Brain microvascular endothelial cell (primary cell): ENCODE measurements around the gene ZNF804B.

Experiments used
- DNase-seq: peaks from one replicate; pipeline ENCODE4 v3.0.0-alpha.2; 2020
- H3K27ac ChIP-seq: fragments of 250-450 bp; sonication (Bioruptor Pico); 2 replicates; pipeline ENCODE4 v1.5.1; 2020; ENCODE audit warnings: mild to moderate bottlenecking, moderate library complexity
- H3K27me3 ChIP-seq: fragments of 250-450 bp; sonication (Bioruptor Pico); replicated peaks from 2 replicates; pipeline ENCODE4 v1.5.1; 2020; ENCODE audit warnings: mild to moderate bottlenecking
- H3K36me3 ChIP-seq: fragments of 250-450 bp; sonication (Bioruptor Pico); replicated peaks from 2 replicates; pipeline ENCODE4 v1.5.1; 2020; ENCODE audit warnings: mild to moderate bottlenecking
- H3K4me3 ChIP-seq: 2 replicates; pipeline ENCODE4 v1.5.1; 2011; ENCODE audit warnings: low read depth, mild to moderate bottlenecking, control low read depth, low read length, moderate library complexity
- CTCF ChIP-seq: IDR thresholded peaks from 2 replicates; pipeline ENCODE4 v1.5.1; 2011; ENCODE audit warnings: low read depth, mild to moderate bottlenecking, moderate library complexity, low read length, control low read depth, inconsistent platforms; ENCODE audit errors: missing control alignments
- in situ Hi-C: cut with HindIII; loops from 2 replicates; pipeline ENCODE4 v1.10.0; 2017; ENCODE audit warnings: low sequenced_read_pairs, low pct_ligation_motif_present

ZNF804B gene

GRCh38 chr7:89054361-89054760 is 294.9 kb downstream of the ZNF804B start:
- no peak overlapping the region for H3K4me3 ChIP-seq
- in situ Hi-C loops = no loop called here

GRCh38 chr7:89060234-89060633 is 300.7 kb downstream of the ZNF804B start:
- H3K36me3 ChIP-seq = no peaks in the 10 kb centered on the region
- H3K4me3 ChIP-seq = no peak overlapping the region
- DNase-seq = no peak
- no peaks in the 10 kb centered on the region for H3K27me3 ChIP-seq
- no peak overlapping the region for H3K27ac ChIP-seq
- in situ Hi-C loops = no loop called here
- TF ChIP-seq CTCF = no peak

More at GRCh38 chr7:89054361-89054760, 294.9 kb downstream of the ZNF804B start:
- DNase-seq = no peak
- Histone ChIP-seq H3K27ac (no peak overlapping the region), H3K27me3 (no peaks in the 10 kb centered on the region), H3K36me3 (no peaks in the 10 kb centered on the region)
- no peak for TF ChIP-seq CTCF

GRCh38 chr7:89064831-89065230 is 305.3 kb downstream of the ZNF804B start:
- no peak for TF ChIP-seq CTCF
- no peaks in the 10 kb centered on the region for H3K27me3 ChIP-seq
- DNase-seq = no peak
- H3K4me3 ChIP-seq = no peak overlapping the region
- H3K27ac ChIP-seq = no peak overlapping the region
- no peaks in the 10 kb centered on the region for H3K36me3 ChIP-seq
- in situ Hi-C loops = no loop called here

GRCh38 chr7:89067048-89067447 is 307.5 kb downstream of the ZNF804B start:
- Histone ChIP-seq H3K27ac (no peak overlapping the region), H3K36me3 (no peaks in the 10 kb centered on the region), H3K27me3 (no peaks in the 10 kb centered on the region), H3K4me3 (no peak overlapping the region)
- in situ Hi-C loops = no loop called here
- no peak for DNase-seq
- TF ChIP-seq CTCF = no peak

- no peaks in the 10 kb centered on the region for H3K36me3 ChIP-seq
- no peak for DNase-seq
- H3K4me3 ChIP-seq = no peak overlapping the region
- in situ Hi-C loops = no loop called here
- no peak overlapping the region for H3K27ac ChIP-seq
- no peak for TF ChIP-seq CTCF
- no peaks in the 10 kb centered on the region for H3K27me3 ChIP-seq
Measured at GRCh38 chr7:89072081-89072480, 312.6 kb downstream of the ZNF804B start.

- Histone ChIP-seq H3K27ac (no peak overlapping the region), H3K36me3 (no peaks in the 10 kb centered on the region), H3K27me3 (no peaks in the 10 kb centered on the region), H3K4me3 (no peak overlapping the region)
- DNase-seq = no peak
- no peak for TF ChIP-seq CTCF
- in situ Hi-C loops = no loop called here
Measured at GRCh38 chr7:89073776-89074175, 314.3 kb downstream of the ZNF804B start.
